ENCODE data around the gene ANKRD36B.
"Not testable (repeated sequence)": the region's sequence is repeated elsewhere in the genome, so short reads cannot be mapped to it uniquely, and the experiment has no call there.

DNA sequence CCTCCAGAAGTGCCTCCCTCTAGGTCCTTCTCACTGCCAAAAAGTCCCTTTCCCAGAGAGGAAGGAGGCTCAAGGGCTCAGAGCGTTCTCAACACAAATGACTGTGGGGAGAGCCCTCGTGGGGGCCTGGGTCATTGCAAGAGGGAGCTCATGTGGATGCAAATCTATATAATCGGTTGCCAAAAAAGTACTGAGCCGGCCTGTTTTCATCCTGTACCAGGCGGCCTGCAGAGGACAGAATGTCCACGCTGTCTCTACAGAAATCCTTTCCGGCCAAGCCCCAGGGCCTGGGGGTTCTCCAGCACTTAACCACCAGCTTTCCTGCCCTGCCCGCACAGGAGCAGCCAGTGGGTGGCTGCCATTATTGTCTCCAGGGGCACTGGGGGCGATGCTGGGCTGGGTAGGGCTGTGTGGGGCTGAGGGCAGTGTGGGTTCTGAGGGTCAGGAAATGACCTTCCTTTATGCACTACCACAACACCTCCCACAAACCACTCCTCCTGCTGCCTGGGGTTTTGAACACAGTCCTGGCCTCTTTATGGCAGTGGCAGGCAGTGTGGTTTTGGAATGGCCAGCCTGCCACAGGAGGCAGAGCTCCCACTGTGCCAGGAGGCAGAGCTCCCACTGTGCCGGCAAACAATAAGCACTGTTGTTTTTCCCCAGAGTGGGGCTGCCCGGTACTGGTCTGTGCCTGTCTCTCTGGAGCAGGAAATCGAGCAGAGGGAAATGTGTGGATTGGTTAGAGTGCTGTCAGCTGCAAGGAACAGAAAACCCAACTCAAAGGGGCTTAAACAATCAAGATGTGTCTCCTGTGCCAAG lies 16.1 kb upstream of the ANKRD36B start:
- not testable (repeated sequence) for TF ChIP-seq MAZ (IDR thresholded peaks at IDR 0.05; ENCODE audit: borderline replicate concordance, low read depth, low read length); MAFK (IDR thresholded peaks at IDR 0.05; ENCODE audit: partially characterized antibody); RAD21 (conservative IDR thresholded peaks at IDR 0.05 in 1 of 2, IDR thresholded peaks at IDR 0.05 in 1 of 2); HOXA7 (CRISPR knock-in tag; IDR thresholded peaks at IDR 0.05); RNF2 (IDR thresholded peaks at IDR 0.05; ENCODE audit: borderline replicate concordance, low read depth)
- TF ChIP-seq, protein P1, sequence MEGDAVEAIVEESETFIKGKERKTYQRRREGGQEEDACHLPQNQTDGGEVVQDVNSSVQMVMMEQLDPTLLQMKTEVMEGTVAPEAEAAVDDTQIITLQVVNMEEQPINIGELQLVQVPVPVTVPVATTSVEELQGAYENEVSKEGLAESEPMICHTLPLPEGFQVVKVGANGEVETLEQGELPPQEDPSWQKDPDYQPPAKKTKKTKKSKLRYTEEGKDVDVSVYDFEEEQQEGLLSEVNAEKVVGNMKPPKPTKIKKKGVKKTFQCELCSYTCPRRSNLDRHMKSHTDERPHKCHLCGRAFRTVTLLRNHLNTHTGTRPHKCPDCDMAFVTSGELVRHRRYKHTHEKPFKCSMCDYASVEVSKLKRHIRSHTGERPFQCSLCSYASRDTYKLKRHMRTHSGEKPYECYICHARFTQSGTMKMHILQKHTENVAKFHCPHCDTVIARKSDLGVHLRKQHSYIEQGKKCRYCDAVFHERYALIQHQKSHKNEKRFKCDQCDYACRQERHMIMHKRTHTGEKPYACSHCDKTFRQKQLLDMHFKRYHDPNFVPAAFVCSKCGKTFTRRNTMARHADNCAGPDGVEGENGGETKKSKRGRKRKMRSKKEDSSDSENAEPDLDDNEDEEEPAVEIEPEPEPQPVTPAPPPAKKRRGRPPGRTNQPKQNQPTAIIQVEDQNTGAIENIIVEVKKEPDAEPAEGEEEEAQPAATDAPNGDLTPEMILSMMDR (IDR thresholded peaks at IDR 0.05): not testable (repeated sequence)
- TF ChIP-seq, protein P2, sequence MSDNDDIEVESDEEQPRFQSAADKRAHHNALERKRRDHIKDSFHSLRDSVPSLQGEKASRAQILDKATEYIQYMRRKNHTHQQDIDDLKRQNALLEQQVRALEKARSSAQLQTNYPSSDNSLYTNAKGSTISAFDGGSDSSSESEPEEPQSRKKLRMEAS (IDR thresholded peaks at IDR 0.05): not testable (repeated sequence)

All from A549 (cell line).